ENCODE data around the gene RPL41. TPM values are rescaled to one million over a fixed set of nuclear protein-coding genes. Genes with fewer than 3 reads are reported as not detected.

RPL41 gene
- polyA plus RNA-seq, 3 donors = 2,986 to 5,048 (median 3,308) TPM

GRCh38 chr12:56101045-56101444 is 15.4 kb upstream of the RPL41 start:
- H3K27me3 ChIP-seq (ENCODE audit: control insufficient read depth in 2 of 2, insufficient read depth in 2 of 2, low read length in 2 of 2) = peaks cover 0 to 3% of the 10 kb centered on the region in 2 donors
- H3K36me3 ChIP-seq (replicated peaks in 1 of 2; ENCODE audit: control insufficient read depth in 1 of 2, insufficient read depth in 2 of 2, low read length in 2 of 2) = no peaks in the 10 kb centered on the region
- H3K27ac ChIP-seq (ENCODE audit: low read depth in 1 of 2, low read length in 2 of 2) = no peak overlapping the region
- TF ChIP-seq CTCF (IDR thresholded peaks at IDR 0.05) = no peak
- peaks cover 17% of the 10 kb centered on the region for H3K79me2 ChIP-seq (ENCODE audit: insufficient read depth, low read length)
- DNase-seq = no peak
- H3K4me3 ChIP-seq (replicated peaks in 1 of 3; ENCODE audit: low read depth in 2 of 3, low read length in 3 of 3) = no peak overlapping the region
- intact Hi-C loops (cut with micrococcal nuclease) = loop anchor here in 1 of 2 donors (5.0 to 10.0 kb wide), 2 partner anchors 59 to 106 kb away; partner anchors contain the start of genes RPS26 and SUOX
- Mint-ChIP-seq H3K4me3 (no peak overlapping the region), H3K9me3 (peaks cover 0 to 1% (median 0%) of the 10 kb centered on the region in 7 donors), H3K36me3 (no peaks in the 10 kb centered on the region), H3K27ac (no peak overlapping the region), H3K27me3 (ENCODE audit: low read depth in 3 of 3) (peaks cover 10 to 23% (median 15%) of the 10 kb centered on the region in 3 donors), H3K4me1 (peaks cover 20% of the 10 kb centered on the region)
- peaks cover 5% of the 10 kb centered on the region for H4K20me1 ChIP-seq (ENCODE audit: insufficient read depth, low read length)
- H3K9me3 ChIP-seq (replicated peaks in 1 of 2; ENCODE audit: control insufficient read depth in 1 of 2, insufficient read depth in 1 of 2, low read length in 2 of 2) = no peaks in the 10 kb centered on the region
- peaks cover 19 to 22% of the 10 kb centered on the region in 2 donors for H3K4me1 ChIP-seq (ENCODE audit: control insufficient read depth in 1 of 2, insufficient read depth in 2 of 2, low read length in 2 of 2)
- H3K9ac ChIP-seq (ENCODE audit: insufficient read depth, low read length, poor library complexity, severe bottlenecking) = no peak overlapping the region
- no peak overlapping the region for H2AFZ ChIP-seq (ENCODE audit: insufficient read depth, low read depth, low read length, poor library complexity, severe bottlenecking)
- WGBS (ENCODE audit: insufficient coverage) = 72% methylated on average over 4 of the region's 14 CpGs
- H3K4me2 ChIP-seq (replicated peaks; ENCODE audit: extremely low read depth, low read length, poor library complexity, severe bottlenecking) = no peak overlapping the region

DNA sequence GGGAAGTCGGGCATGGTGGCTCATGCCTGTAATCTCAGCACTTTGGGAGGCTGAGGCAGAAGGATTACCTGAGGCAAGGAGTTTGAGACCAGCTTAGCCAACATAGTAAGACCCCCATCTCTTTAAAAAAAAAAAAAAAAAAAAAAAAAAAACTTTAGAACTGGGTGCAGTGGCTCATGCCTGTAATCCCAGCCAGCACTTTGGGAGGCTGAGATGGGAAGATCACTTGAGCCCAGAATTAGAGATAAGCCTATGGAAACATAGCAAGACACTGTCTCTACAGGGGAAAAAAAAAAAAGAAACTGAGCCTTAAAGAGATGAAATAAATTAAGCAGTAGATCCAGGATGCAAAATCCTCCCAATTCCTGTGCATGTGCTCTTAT is 13.8 kb upstream of the RPL41 start:
- Mint-ChIP-seq H3K4me3 (no peak overlapping the region), H3K27ac (no peak overlapping the region), H3K36me3 (peaks cover 11 to 14% of the 10 kb centered on the region in 2 donors), H3K27me3 (ENCODE audit: low read depth in 3 of 3) (peaks cover 4 to 10% (median 5%) of the 10 kb centered on the region in 3 donors), H3K9me3 (peaks cover 0 to 1% (median 0%) of the 10 kb centered on the region in 7 donors), H3K4me1 (peaks cover 23% of the 10 kb centered on the region)
- DNase-seq = no peak
- Histone ChIP-seq H3K4me3 (replicated peaks in 1 of 3; ENCODE audit: low read depth in 2 of 3, low read length in 3 of 3) (no peak overlapping the region), H3K27ac (ENCODE audit: low read depth in 1 of 2, low read length in 2 of 2) (no peak overlapping the region), H3K79me2 (ENCODE audit: insufficient read depth, low read length) (peaks cover 33% of the 10 kb centered on the region), H4K20me1 (ENCODE audit: insufficient read depth, low read length) (peaks cover 8% of the 10 kb centered on the region), H3K9ac (ENCODE audit: insufficient read depth, low read length, poor library complexity, severe bottlenecking) (no peak overlapping the region), H3K4me2 (replicated peaks; ENCODE audit: extremely low read depth, low read length, poor library complexity, severe bottlenecking) (no peak overlapping the region), H3K36me3 (replicated peaks in 1 of 2; ENCODE audit: control insufficient read depth in 1 of 2, insufficient read depth in 2 of 2, low read length in 2 of 2) (peaks cover 10 to 14% of the 10 kb centered on the region in 2 donors), H3K9me3 (replicated peaks in 1 of 2; ENCODE audit: control insufficient read depth in 1 of 2, insufficient read depth in 1 of 2, low read length in 2 of 2) (no peaks in the 10 kb centered on the region), H3K27me3 (ENCODE audit: control insufficient read depth in 2 of 2, insufficient read depth in 2 of 2, low read length in 2 of 2) (no peaks in the 10 kb centered on the region), H3K4me1 (ENCODE audit: control insufficient read depth in 1 of 2, insufficient read depth in 2 of 2, low read length in 2 of 2) (peaks cover 19 to 23% of the 10 kb centered on the region in 2 donors), H2AFZ (ENCODE audit: insufficient read depth, low read depth, low read length, poor library complexity, severe bottlenecking) (no peak overlapping the region)
- TF ChIP-seq CTCF (IDR thresholded peaks at IDR 0.05) = no peak
- intact Hi-C loops (cut with micrococcal nuclease) = loop anchor here in 1 of 2 donors (5.0 to 10.0 kb wide), 2 partner anchors 60 to 108 kb away; partner anchors contain the start of genes RPS26 and SUOX
- WGBS (ENCODE audit: insufficient coverage) = no CpG with 5 or more reads among the region's 1 CpG

Measured in CD14-positive monocyte (primary cell).